MCF 10A (cell line): ENCODE results near the gene ZNF664. TPM values are rescaled to one million over a fixed set of nuclear protein-coding genes. Genes with fewer than 3 reads are reported as not detected.

Source experiments
- Bru-seq: library from RNA; stranded (reverse); fragments of 400-500 nt; gene quantifications from one replicate; lab custom pipeline; 2021; lab: Mats Ljungman, UMichigan
- BruChase-seq, 2 experiments: library from RNA; stranded (reverse); fragments of 400-500 nt; gene quantifications; one replicate each; lab custom pipeline; 2021; lab: Mats Ljungman, UMichigan
- BruUV-seq: library from RNA; stranded (reverse); fragments of 400-500 nt; replicated peaks from 2 replicates; lab custom pipeline; 2021; lab: Mats Ljungman, UMichigan
- CTCF ChIA-PET: fragments of 300-600 bp; sonication (Branson Sonifier 250); formaldehyde crosslinking; extraction: SDS; loops from one replicate; lab custom pipeline; 2021; ENCODE audit warnings: antibody characterized with exemption, inconsistent platforms; lab: Yijun Ruan, JAX
- POLR2A ChIA-PET: fragments of 300-600, 350-650 bp; sonication (Branson Sonifier 250); formaldehyde crosslinking; extraction: SDS; loops from one replicate; lab custom pipeline; 2020; ENCODE audit warnings: antibody characterized with exemption, inconsistent platforms; lab: Yijun Ruan, JAX
- DNase-seq: peaks from one replicate; pipeline ENCODE4 v3.0.0-alpha.2; 2018; ENCODE audit not compliant: unreplicated experiment
- H3K27ac Mint-ChIP-seq: one replicate; pipeline ENCODE4 v1.8.0; 2022; ENCODE audit warnings: mild to moderate bottlenecking, low read depth, mixed read lengths; ENCODE audit not compliant: unreplicated experiment
- H3K27me3 Mint-ChIP-seq: one replicate; pipeline ENCODE4 v1.8.0; 2022; ENCODE audit warnings: mixed read lengths; ENCODE audit not compliant: insufficient read depth, unreplicated experiment
- H3K36me3 Mint-ChIP-seq: one replicate; pipeline ENCODE4 v1.8.0; 2022; ENCODE audit warnings: mild to moderate bottlenecking, moderate library complexity, mixed read lengths; ENCODE audit not compliant: insufficient read depth, unreplicated experiment
- H3K4me1 Mint-ChIP-seq: one replicate; pipeline ENCODE4 v1.8.0; 2022; ENCODE audit warnings: mixed read lengths; ENCODE audit not compliant: insufficient read depth, unreplicated experiment
- H3K4me3 Mint-ChIP-seq: one replicate; pipeline ENCODE4 v1.8.0; 2022; ENCODE audit warnings: mild to moderate bottlenecking, moderate library complexity, mixed read lengths; ENCODE audit not compliant: unreplicated experiment
- H3K9me3 Mint-ChIP-seq: one replicate; pipeline ENCODE4 v1.8.0; 2022; ENCODE audit warnings: mixed read lengths; ENCODE audit not compliant: unreplicated experiment
- CTCF ChIP-seq: fragments of 200-600 bp; IDR thresholded peaks from one replicate; pipeline ENCODE4 v1.8.0; 2022; ENCODE audit warnings: antibody characterized with exemption, mild to moderate bottlenecking; ENCODE audit not compliant: unreplicated experiment
- intact Hi-C: fragments of 100-400 bp; cut with micrococcal nuclease; formaldehyde crosslinking; loops from 2 replicates; pipeline ENCODE4 v1.14.1; 2022
- long read RNA-seq: library from polyadenylated mRNA; stranded (forward); transcript quantifications from one replicate; pipeline ENCODE4 v2.0.0, GENCODE V29; 2022
- total RNA-seq: library from RNA; stranded (reverse); gene quantifications from 2 replicates; pipeline ENCODE4 v1.2.3, GENCODE V29; 2022

Gene ZNF664
- total RNA-seq (123 and 141 TPM in 2 replicates), Bru-seq, nascent RNA (percentile 95 among the genes with signal in this experiment), BruChase-seq, experiment 1, labeled RNA remaining after a 6-hour chase (percentile 100 among the genes with signal in this experiment), BruChase-seq, experiment 2, labeled RNA remaining after a 2-hour chase (percentile 99 among the genes with signal in this experiment)
- long read RNA-seq, partial matches to known transcripts, result 17 of 25 reads
- long read RNA-seq, other reads (novel, unspliced or antisense), result 5 of 25 reads

- TF ChIP-seq CTCF, result peak; percentile 21
- BruUV-seq, result no TSS peak
- H3K4me1 Mint-ChIP-seq, result peaks cover 24% of the 10 kb centered on the region
- peak; percentile 83 for DNase-seq
- peaks cover 14% of the 10 kb centered on the region for H3K36me3 Mint-ChIP-seq
- H3K27ac Mint-ChIP-seq, result peak within 1 kb of the TSS; percentile 92
- no peaks in the 10 kb centered on the region for H3K27me3 Mint-ChIP-seq
- H3K9me3 Mint-ChIP-seq, result no peaks in the 10 kb centered on the region
- peak within 1 kb of the TSS; percentile 95 for H3K4me3 Mint-ChIP-seq
- ChIA-PET CTCF (interaction anchor here (0.5 to 1.7 kb wide), 3 partner anchors 12 to 451 kb away, joined by 3 to 9 read pairs (median 5); no protein-coding TSS in a partner anchor), POLR2A (interaction anchor here (0.5 to 2.4 kb wide), 7 partner anchors 11 to 1006 kb away, joined by 3 to 9 read pairs (median 4); partner anchors contain the start of gene ABCB9)
- intact Hi-C loops, result no loop called here
These were observed at the start of gene ZNF664, which contains the start of gene CCDC92 for GRCh38 chr12:123972457-123973401. Gene ZNF664 (plus strand): TSS chr12:123973215. CDS start chr12:124012145, 38,930 bp downstream. Gene CCDC92 (minus strand): TSS chr12:123972831. CDS start chr12:123944305, 28,526 bp downstream.

- intact Hi-C loops, result no loop called here
- no peak for DNase-seq
- Mint-ChIP-seq H3K27ac (no peak overlapping the region), H3K4me1 (peaks cover 6% of the 10 kb centered on the region), H3K27me3 (peaks cover 39% of the 10 kb centered on the region), H3K9me3 (no peaks in the 10 kb centered on the region), H3K4me3 (no peak overlapping the region), H3K36me3 (no peaks in the 10 kb centered on the region)
- BruUV-seq, result no TSS peak
- CTCF ChIA-PET, result no interaction called here
- POLR2A ChIA-PET, result no interaction called here
- no peak for TF ChIP-seq CTCF
These were observed 49.1 kb upstream of the ZNF664 start for GRCh38 chr12:123923927-123924326.

- DNase-seq, result no peak
- H3K27me3 Mint-ChIP-seq, result peaks cover 33% of the 10 kb centered on the region
- H3K9me3 Mint-ChIP-seq, result no peaks in the 10 kb centered on the region
- no TSS peak for BruUV-seq
- peaks cover 3% of the 10 kb centered on the region for H3K4me1 Mint-ChIP-seq
- H3K4me3 Mint-ChIP-seq, result no peak overlapping the region
- no peak for TF ChIP-seq CTCF
- no peak overlapping the region for H3K27ac Mint-ChIP-seq
- CTCF ChIA-PET, result no interaction called here
- POLR2A ChIA-PET, result no interaction called here
- intact Hi-C loops, result no loop called here
- no peaks in the 10 kb centered on the region for H3K36me3 Mint-ChIP-seq
These were observed 48.5 kb upstream of the ZNF664 start for GRCh38 chr12:123924539-123924938.
